Activated CD4-positive, alpha-beta T cell treated with anti-CD3 and anti-CD28 coated beads for 48 hours (primary cell): ENCODE results near the gene THAP11.
A peak's percentile ranks its signal among the peaks of the same experiment; 100 is the strongest.
"Not testable (repeated sequence)": the region's sequence is repeated elsewhere in the genome, so short reads cannot be mapped to it uniquely, and the experiment has no call there.

ENCODE experiments used
- DNase-seq: peaks from one replicate; pipeline ENCODE4 v3.0.0-alpha.2; 2020

The THAP11 gene

GRCh38 chr16:67837190-67837589 lies 4.9 kb upstream of the THAP11 start:
- DNase-seq: not testable (repeated sequence)

- no peak for DNase-seq
Observed at GRCh38 chr16:67837811-67838210, 4.3 kb upstream of the THAP11 start.

GRCh38 chr16:67841198-67841815 lies 813 bp upstream of the THAP11 start:
- no peak for DNase-seq

- peak; percentile 75 for DNase-seq
Observed at GRCh38 chr16:67842509-67843342, 606 bp downstream of the THAP11 start.

- DNase-seq: no peak
Observed at GRCh38 chr16:67843343-67843765, 1.2 kb downstream of the THAP11 start.

- DNase-seq: no peak
Observed at GRCh38 chr16:67844497-67844896, 2.4 kb downstream of the THAP11 start.

- DNase-seq: no peak
Observed at GRCh38 chr16:67845291-67846062, 3.4 kb downstream of the THAP11 start.

GRCh38 chr16:67846063-67846319 lies 3.9 kb downstream of the THAP11 start:
- no peak for DNase-seq

GRCh38 chr16:67846320-67847063 lies 4.4 kb downstream of the THAP11 start, which contains the start of gene NUTF2:
TSS of gene NUTF2 (plus strand) at chr16:67846933. CDS start at chr16:67865131, 18,198 bp downstream.
- DNase-seq: peak; percentile 98

- DNase-seq: peak; percentile 31
Observed at GRCh38 chr16:67847064-67847861, 5.1 kb downstream of the THAP11 start, which contains the start of gene CENPT. TSS of gene CENPT (minus strand) at chr16:67847693. CDS start at chr16:67833859, 13,834 bp downstream.

- no peak for DNase-seq
Observed at GRCh38 chr16:67848118-67848517, 6.0 kb downstream of the THAP11 start.

GRCh38 chr16:67853670-67854069 lies 11.6 kb downstream of the THAP11 start:
- no peak for DNase-seq

GRCh38 chr16:67855789-67856188 lies 13.7 kb downstream of the THAP11 start:
- DNase-seq: no peak

- DNase-seq: no peak
Observed at GRCh38 chr16:67856927-67857546, 14.9 kb downstream of the THAP11 start.

GRCh38 chr16:67857547-67858233 lies 15.6 kb downstream of the THAP11 start:
- DNase-seq: peak; percentile 40

- no peak for DNase-seq
Observed at GRCh38 chr16:67858500-67858899, 16.4 kb downstream of the THAP11 start.

- no peak for DNase-seq
Observed at GRCh38 chr16:67860589-67861398, 18.7 kb downstream of the THAP11 start.

GRCh38 chr16:67861877-67862276 lies 19.8 kb downstream of the THAP11 start:
- no peak for DNase-seq

GRCh38 chr16:67862623-67863583 lies 20.8 kb downstream of the THAP11 start:
- no peak for DNase-seq
